HL-60 (cell line): Measurements from ENCODE around the gene IL3RA.
A peak's percentile ranks its signal among the peaks of the same experiment; 100 is the strongest.

Source experiments
- DNase-seq, 2 experiments: peaks; one replicate each; pipeline ENCODE4 v3.0.0-alpha.2; 2010 to 2020; ENCODE audit warnings: low read depth in 1 of 2, low spot score in 1 of 2
- H3K27ac ChIP-seq: fragments of 250-450 bp; sonication (Bioruptor Pico); replicated peaks from 2 replicates; pipeline ENCODE4 v1.5.1; 2020; ENCODE audit warnings: mild to moderate bottlenecking, moderate library complexity
- H3K27me3 ChIP-seq: fragments of 250-450 bp; sonication (Bioruptor Pico); 2 replicates; pipeline ENCODE4 v1.5.1; 2021; ENCODE audit warnings: mild to moderate bottlenecking, moderate library complexity; ENCODE audit not compliant: insufficient read depth, poor library complexity, severe bottlenecking
- H3K4me3 ChIP-seq: replicated peaks from 2 replicates; pipeline ENCODE4 v1.5.1; 2011; ENCODE audit warnings: mild to moderate bottlenecking, control low read depth, low read length; ENCODE audit not compliant: insufficient read depth
- CTCF ChIP-seq: IDR thresholded peaks from one replicate; pipeline ENCODE4 v1.5.1; 2011; ENCODE audit warnings: low read length, control low read depth, inconsistent platforms; ENCODE audit not compliant: insufficient read depth
- GABPA ChIP-seq: IDR thresholded peaks from 2 replicates; pipeline ENCODE4 v1.6.1; 2012; ENCODE audit warnings: low read depth
- POLR2AphosphoS5 ChIP-seq: IDR thresholded peaks from 2 replicates; pipeline ENCODE4 v1.6.1; 2012; ENCODE audit warnings: low read depth
- REST ChIP-seq: IDR thresholded peaks from 2 replicates; pipeline ENCODE4 v1.6.1; 2012; ENCODE audit warnings: low read depth; ENCODE audit not compliant: insufficient replicate concordance
- SPI1 ChIP-seq: IDR thresholded peaks from 2 replicates; pipeline ENCODE4 v1.6.1; 2012; ENCODE audit warnings: low read depth, mild to moderate bottlenecking, borderline replicate concordance

IL3RA gene

GRCh38 chrX:1322393-1322792, 14.2 kb upstream of the IL3RA start:
- H3K27ac ChIP-seq: peak overlapping the region; percentile 31; the same call in 1 of the 2 replicates
- TF ChIP-seq REST (no peak), GABPA (no peak), POLR2AphosphoS5 (no peak), SPI1 (no peak), CTCF (no peak)
- DNase-seq: peak in 1 of 2 experiments; percentile 38

GRCh38 chrX:1323315-1323714, 13.3 kb upstream of the IL3RA start:
- no peak overlapping the region for H3K4me3 ChIP-seq
- H3K27ac ChIP-seq: no peak overlapping the region
- TF ChIP-seq REST (no peak), SPI1 (peak; percentile 69; the same call in 1 of the 2 replicates), CTCF (peak; percentile 29)
- H3K27me3 ChIP-seq: no peaks in the 10 kb centered on the region
- DNase-seq: peak in 1 of 2 experiments; percentile 90

More at GRCh38 chrX:1322393-1322792, 14.2 kb upstream of the IL3RA start:
- H3K4me3 ChIP-seq: no peak overlapping the region
- H3K27me3 ChIP-seq: no peaks in the 10 kb centered on the region

GRCh38 chrX:1325515-1326116, 11.0 kb upstream of the IL3RA start:
- DNase-seq: peak in 1 of 2 experiments; percentile 44
- Histone ChIP-seq H3K27ac (no peak overlapping the region), H3K27me3 (no peaks in the 10 kb centered on the region), H3K4me3 (no peak overlapping the region)
- TF ChIP-seq SPI1 (no peak), REST (no peak), GABPA (no peak), CTCF (no peak), POLR2AphosphoS5 (no peak)
